HEK293T (cell line): ENCODE results near the gene TMBIM1.

Experiments
- HDGF ChIP-seq: fragments of 450-650 bp; IDR thresholded peaks from 2 replicates; pipeline ENCODE4 v1.6.1; 2017; ENCODE audit warnings: antibody characterized with exemption, borderline replicate concordance
- LEF1 ChIP-seq: fragments of 450-650 bp; IDR thresholded peaks from 2 replicates; pipeline ENCODE4 v1.6.1; 2017; ENCODE audit warnings: mild to moderate bottlenecking, borderline replicate concordance
- NFRKB ChIP-seq: fragments of 450-650 bp; IDR thresholded peaks from 2 replicates; pipeline ENCODE4 v1.6.1; 2016; ENCODE audit warnings: mild to moderate bottlenecking, moderate library complexity
- SP1 ChIP-seq: fragments of 450-650 bp; IDR thresholded peaks from 2 replicates; pipeline ENCODE4 v1.6.1; 2017
- TARDBP ChIP-seq: fragments of 450-650 bp; IDR thresholded peaks from 2 replicates; pipeline ENCODE4 v1.6.1; 2016

- TF ChIP-seq SP1 (no peak), LEF1 (no peak), TARDBP (no peak), HDGF (no peak), NFRKB (no peak)
Observed at GRCh38 chr2:218274586-218274985, 17.7 kb downstream of the TMBIM1 start.
